Measurements from ENCODE around the gene MB. TPM values are rescaled to one million over a fixed set of nuclear protein-coding genes. Genes with fewer than 3 reads are reported as not detected.
"Not testable (repeated sequence)": the region's sequence is repeated elsewhere in the genome, so short reads cannot be mapped to it uniquely, and the experiment has no call there.

Gene MB
- polyA plus RNA-seq, 3 donors = 1.3 to 19.2 (median 16.2) TPM

DNA sequence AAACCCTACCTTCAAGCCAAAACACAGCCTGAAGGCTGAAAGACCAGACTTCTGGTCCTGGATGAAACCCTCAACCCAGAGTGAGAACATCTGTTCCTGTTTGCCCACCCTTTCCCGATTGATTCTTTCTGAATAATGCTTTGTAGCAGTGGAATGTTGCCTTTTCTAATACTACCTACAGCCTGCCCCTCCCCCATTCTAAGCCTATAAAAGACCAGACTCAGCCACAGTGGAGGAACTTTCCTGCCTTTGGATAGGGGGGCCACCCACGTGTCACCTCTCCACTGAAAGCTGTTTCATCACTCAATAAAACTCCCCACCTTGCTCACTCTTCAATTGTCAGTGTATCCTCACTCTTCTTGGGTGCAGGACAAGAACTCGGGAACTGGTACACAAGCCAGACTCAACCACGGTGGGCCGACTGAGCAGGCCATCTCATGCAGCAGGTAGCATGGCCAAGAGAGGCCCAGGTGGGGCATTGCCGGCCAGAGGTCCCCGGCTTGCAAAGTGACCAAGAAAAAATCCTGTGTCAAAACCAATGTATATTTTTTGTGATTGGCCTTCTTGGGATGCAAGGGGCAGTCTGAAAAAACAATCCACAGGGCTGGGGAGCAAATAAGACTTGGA, 24.5 kb upstream of the MB start:
- WGBS, 3 donors = 78 to 87% (median 83%) methylated on average over 7 of the region's 7 CpGs
- H3K27ac ChIP-seq (ENCODE audit: low read depth, low read length) = no peak overlapping the region

DNA sequence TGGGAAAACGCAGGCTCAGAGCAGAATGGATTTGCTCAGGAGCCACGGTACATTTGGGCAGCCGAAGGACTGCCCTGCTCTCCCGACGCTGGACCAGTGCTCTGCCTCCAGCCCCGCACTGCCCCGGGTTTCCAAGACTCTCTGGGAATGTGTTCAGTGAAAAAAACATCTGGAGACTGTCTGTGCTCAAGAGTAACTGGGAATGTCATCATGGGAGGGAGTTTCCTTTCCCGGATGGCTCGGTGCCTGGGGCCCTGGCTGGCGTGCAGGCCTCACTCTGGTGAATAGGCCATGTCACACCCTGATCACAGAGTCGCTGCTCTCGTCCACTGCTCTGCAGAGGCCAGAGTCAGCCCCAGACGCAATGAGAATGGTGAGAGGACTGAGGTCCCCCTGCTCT, 21.3 kb upstream of the MB start:
- no peak overlapping the region for H3K27ac ChIP-seq (ENCODE audit: low read depth, low read length)
- 40 to 70% (median 44%) methylated on average over 13 of the region's 13 CpGs for WGBS, 3 donors

DNA sequence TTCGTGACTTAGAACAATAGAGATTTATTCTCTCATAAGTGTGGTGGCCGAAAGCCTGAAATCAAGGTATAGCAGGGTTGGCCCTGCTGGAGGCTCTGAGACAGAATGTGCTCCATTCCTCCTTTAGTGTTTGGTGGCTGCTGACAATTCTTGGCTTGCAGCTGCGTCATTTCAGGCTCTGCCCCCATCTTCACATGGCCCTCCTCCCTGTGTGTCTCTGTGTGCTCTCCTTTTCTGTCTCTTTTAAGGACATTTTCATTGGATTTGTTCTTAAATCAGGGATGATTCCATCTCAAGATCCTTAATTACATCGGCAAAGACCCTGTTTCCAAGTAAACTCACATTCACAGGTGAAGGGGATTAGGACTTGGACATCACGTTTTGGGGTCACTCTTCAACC, 20.9 kb upstream of the MB start:
- no peak overlapping the region for H3K27ac ChIP-seq (ENCODE audit: low read depth, low read length)
- 52 to 71% (median 61%) methylated on average over 5 of the region's 5 CpGs for WGBS, 3 donors

DNA sequence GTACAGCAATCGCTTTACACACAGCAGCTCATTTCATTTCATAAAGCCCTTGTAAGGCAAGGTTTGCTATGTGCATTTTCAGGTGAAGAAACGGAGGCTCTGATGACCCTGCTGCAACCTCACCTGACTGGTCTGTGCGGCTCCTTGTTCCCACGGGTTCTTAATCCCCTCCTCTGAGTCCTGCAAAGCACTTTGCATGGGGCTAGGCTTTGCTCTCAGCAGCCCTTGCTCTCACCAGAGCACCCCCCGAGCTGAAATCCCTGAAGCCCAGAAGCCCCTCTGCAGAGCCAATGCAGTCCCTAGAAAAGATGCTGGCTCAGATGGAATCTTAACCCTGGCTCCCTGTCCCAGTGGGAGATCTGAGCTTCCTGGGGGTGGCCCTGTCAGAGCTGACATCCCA, 20.1 kb upstream of the MB start:
- WGBS, 3 donors = 59 to 80% (median 79%) methylated on average over 5 of the region's 5 CpGs
- no peak overlapping the region for H3K27ac ChIP-seq (ENCODE audit: low read depth, low read length)

DNA sequence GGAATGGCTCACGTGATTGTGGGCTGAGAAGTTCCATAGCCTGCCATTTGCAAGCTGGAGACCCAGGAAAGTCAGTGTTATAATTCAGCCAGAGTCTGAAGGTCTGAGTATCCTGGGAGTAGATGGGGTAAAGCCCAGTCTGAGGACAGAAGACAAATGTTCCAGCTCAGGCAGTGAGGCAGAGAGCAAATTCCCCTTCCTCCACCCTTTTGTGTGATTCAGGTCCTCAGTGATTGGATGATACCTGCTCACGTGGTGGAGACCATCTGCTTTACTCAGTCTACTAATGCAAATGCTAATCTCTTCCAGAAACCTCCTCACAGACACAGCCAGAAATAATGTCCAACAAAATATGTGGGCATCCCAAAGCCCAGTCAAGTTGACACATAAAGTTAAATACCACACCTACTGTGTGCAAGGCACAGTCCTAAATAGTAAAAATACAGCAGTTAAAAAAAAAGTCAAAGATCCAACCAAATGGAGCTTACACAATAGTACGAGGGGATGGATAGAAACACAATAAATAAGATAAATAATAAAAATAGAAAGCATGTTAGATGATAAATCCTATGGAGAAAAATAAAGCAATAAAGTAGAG, 17.9 kb upstream of the MB start:
- 65 to 93% (median 92%) methylated on average over 3 of the region's 3 CpGs for WGBS, 3 donors
- H3K27ac ChIP-seq (ENCODE audit: low read depth, low read length) = no peak overlapping the region

DNA sequence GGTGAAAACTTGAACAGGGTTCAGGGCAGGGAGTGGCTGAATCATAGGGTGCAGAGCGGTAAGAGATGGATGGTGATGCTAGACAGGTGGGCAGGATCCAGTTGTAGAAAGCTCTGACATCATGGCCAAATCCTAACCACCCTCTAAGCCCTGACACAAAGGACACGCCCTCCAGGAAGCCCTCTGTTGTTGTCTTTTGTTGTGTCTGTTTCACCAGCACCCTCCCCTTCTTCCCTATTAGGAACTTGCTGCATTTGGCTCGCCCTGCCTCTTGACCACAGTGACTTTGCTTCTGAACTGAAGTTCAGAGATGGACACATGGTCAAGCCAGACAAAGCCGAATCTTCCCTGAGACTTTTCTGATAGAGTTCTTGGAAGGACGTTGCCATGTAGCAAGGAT, 16.9 kb upstream of the MB start:
- H3K27ac ChIP-seq (ENCODE audit: low read depth, low read length) = no peak overlapping the region
- 69 to 76% (median 72%) methylated on average over 5 of the region's 5 CpGs for WGBS, 3 donors

DNA sequence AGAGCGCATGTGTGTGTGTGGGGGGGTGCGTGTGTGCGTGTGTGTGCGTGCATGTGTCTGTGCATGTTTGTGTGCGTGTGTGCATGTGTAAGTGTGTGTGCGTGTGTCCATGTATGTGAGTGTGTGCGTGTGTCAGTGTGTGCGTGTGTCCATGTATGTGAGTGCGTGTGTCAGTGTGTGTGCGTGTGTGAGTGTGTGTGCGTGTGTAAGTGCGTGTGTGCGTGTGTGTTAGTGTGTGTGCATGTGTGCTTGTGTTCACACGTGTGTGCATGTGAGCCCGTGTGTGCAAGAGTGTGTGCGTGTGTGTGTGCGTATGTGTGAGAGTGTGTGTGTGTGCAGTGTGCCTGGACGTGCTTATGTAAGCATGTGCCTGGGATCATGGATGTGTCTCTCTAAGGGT, 16.4 kb upstream of the MB start:
- 78 to 95% (median 90%) methylated on average over 18 of the region's 18 CpGs for WGBS, 3 donors
- H3K27ac ChIP-seq (ENCODE audit: low read depth, low read length) = no peak overlapping the region

DNA sequence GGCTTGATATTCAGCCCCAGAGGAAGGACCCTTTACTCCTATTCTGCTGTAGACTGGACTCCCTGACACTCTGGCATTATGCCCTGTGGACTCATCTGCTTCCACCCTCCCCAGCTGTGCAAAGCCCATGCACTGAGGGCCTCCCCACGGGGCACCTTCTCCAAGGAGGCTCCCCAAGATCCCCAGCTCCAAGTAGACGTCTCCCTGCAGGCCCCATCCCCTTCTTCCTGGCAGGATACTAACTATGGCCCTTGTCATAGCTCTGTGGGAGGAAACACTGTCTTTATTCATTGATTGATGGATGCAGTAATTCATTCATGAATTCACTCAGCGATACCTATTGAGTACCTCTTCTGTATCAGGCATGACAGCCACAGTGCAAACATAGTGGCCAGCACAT, 15.8 kb upstream of the MB start:
- no peak overlapping the region for H3K27ac ChIP-seq (ENCODE audit: low read depth, low read length)
- 57 to 72% (median 66%) methylated on average over 3 of the region's 3 CpGs for WGBS, 3 donors

DNA sequence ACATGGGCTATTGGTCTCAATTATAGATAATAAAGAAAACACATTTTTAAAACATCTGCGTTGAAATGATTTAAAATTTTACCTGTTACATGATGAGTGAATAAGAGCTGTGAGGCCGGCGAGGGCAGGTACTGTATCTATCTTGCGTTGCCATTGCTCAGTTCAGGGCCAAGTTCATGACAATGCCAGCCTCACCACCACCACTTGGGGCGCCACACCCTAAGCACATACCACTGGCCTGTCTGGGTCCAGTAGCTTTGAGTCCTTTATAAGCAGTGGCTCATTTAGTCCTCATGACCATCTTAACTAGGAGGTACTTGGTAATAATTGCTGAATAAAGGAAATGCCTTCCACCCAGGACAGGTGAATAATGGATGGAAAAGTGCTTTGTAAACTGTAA, 14.5 kb upstream of the MB start:
- H3K27ac ChIP-seq (ENCODE audit: low read depth, low read length) = no peak overlapping the region
- WGBS, 3 donors = 51 to 78% (median 77%) methylated on average over 5 of the region's 5 CpGs

DNA sequence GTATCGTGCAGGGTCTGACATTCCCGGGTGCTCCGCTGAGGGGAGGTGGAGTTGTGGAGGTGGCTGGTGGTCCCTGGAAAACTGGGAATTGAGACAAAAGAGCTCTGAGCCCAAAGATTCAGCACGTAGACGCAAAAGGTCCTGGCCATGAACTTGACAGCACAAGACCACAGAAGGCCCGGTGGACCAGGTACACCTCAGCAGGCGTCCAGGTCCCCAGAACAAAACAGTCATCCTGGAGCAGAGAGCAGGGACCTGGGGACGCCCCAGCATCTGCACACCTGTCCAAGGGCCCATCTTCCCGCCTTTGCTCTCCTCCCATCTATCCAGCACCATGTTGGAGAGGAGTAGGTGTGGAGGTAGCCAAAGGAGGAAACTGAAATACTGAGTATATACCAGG, 13.8 kb upstream of the MB start:
- 95 to 98% (median 97%) methylated on average over 9 of the region's 9 CpGs for WGBS, 3 donors

DNA sequence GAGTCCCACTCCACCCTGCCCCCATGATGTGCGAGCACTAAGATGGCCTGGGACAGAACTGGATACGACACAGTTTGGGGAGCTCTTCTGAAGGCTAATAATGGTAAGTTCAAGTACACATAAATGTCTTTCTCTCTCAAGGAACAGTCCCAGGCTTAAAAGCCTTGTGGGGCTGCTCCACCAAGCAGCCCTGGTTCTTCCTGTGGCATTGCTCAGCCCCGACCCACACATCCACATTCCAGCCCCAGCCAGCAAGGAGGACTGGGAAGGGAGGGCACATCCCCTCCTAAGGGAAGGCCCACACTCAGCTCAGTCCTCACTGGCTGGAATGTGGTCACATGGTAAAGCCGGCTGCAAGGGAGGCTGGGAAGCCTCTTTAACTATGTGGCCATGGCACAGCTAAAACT, 13.3 kb upstream of the MB start:
- H3K27ac ChIP-seq (ENCODE audit: low read depth, low read length) = no peak overlapping the region
- WGBS, 3 donors = 64 to 78% (median 75%) methylated on average over 3 to 4 of the region's 4 CpGs

More for the DNA sequence above, 13.8 kb upstream of the MB start:
- no peak overlapping the region for H3K27ac ChIP-seq (ENCODE audit: low read depth, low read length)

DNA sequence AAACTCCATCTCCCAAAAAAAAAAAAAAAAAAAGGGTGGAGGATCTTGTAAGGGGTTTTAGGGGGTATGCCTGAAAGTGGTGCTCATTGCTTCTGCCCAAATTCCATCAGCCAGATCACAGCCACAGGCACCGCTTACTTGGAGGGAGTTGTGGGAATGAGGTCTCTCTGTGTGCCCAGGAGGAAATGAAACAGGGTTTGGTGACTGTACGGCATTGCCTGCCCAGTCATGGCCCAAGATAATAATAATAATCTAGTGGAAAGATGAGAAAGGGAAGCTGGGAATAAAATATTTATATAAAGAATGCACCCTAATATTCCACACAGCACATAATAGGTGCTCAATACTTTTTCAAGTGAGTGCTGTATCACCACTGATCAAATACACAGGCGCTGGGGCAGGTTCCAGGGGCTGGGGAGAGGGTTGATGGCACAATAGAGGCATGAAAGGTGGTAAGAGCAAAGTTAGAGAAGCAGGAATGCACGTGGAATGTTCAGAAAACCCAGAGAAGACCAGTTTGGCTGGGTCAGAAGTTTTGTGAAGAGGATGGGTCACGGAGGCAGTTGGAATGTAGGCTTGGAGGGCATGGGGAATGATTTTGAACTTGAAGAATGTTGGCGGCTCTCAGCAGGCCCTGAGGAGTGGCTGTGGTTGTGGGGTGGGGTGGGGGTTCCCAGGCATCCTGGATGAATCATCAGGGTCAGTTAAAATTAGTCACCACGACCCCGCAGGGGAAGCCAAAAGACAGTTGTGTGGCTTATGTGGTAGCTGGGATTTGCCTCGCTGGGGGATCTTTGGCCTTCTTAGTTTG, 12.5 kb upstream of the MB start:
- H3K27ac ChIP-seq (ENCODE audit: low read depth, low read length) = peak overlapping the region; percentile 2
- WGBS, 3 donors = 28 to 44% (median 33%) methylated on average over 8 to 9 of the region's 9 CpGs

DNA sequence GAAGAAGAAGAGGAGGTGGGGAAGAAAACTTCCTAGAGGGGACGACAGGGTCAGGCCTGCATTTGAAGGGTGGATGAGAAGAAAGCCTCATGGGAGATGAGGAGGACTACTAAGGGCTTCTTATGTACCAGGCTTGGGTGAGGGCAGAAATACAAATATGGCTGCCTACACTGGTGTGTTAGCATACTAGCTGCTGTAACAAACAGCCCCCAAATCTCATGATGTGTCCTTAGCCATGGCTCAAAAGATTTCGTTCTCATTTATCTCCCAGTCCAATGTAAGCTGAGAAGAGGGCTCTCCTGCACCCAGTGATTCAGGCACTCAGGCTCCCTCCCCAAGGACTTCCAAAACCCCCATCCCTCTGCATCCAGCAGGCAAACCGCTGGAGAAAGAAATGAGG, 11.6 kb upstream of the MB start:
- no peak overlapping the region for H3K27ac ChIP-seq (ENCODE audit: low read depth, low read length)
- WGBS, 3 donors = 86 to 94% (median 92%) methylated on average over 3 of the region's 3 CpGs

DNA sequence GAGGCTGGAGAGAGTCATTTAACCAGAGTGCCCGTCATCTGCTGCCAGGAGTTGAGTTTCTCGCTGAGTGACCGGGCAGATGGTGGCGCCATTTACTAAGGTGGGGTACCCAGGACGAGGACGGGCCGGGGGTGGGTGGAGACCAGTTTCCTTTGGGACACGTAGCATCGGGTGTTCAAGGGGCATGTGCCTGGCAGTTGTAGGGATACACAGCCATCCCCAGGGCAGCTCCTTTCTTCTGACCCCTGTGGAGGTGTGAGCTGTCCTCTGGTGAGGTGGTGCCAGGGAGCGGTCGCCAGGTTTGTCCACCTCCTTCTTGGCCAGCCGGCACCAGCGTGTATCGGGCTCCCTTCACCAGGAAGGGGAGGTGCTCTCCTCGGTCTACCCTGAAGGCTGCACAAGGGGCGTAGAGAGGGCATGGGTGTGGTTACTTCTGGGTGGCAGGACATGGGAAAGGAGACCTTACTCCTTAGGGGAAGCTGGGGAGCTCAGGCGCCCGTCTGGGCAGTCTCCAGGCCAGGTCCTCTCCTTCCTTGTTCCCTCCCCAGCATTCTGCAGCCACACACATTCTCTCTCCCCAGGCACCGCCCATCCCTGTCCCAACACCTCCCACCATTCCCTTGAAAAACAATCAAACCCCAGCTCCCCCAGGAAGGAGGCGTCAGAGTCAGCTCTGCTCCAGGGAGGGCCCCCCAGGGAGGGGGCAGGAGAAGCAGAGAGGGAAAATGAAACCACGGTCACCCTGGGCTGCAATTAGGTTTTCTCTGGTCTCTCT, 10.3 kb upstream of the MB start:
- WGBS, 3 donors = 1 to 3% (median 2%) methylated on average over 20 to 21 of the region's 21 CpGs
- no peak overlapping the region for H3K27ac ChIP-seq (ENCODE audit: low read depth, low read length)

DNA sequence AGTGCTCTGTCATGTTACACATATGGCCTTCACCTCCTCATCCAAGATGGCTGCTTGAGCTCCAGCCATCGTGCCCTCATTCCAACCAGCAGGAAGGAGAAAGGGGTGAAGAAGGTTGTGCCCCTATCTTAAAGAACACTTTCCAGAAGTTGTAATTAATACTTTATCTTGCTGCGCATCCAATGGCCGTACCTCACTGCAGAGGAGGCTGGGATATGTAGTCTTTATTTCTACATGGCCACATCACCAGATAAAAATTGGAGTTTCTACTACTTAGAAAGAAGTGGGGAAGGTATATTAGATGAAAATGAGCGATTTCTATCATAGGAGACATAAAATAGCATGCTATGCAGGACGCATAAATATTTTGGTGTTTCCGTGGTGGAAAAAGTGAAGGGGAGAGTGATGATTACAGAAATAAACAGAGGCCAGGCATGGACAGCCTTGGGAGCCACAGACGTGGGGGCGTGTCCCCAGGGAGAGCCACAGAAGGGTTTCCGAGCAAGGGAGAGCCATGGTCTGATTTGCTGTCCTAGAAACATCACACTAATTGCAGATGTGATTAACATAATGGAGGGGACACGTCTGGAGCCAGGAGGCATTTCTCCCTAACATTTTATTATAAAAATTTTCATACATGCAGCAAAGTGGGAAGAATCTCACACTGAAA, 8.8 kb upstream of the MB start:
- WGBS, 3 donors = 65 to 66% (median 65%) methylated on average over 10 of the region's 10 CpGs
- no peak overlapping the region for H3K27ac ChIP-seq (ENCODE audit: low read depth, low read length)

DNA sequence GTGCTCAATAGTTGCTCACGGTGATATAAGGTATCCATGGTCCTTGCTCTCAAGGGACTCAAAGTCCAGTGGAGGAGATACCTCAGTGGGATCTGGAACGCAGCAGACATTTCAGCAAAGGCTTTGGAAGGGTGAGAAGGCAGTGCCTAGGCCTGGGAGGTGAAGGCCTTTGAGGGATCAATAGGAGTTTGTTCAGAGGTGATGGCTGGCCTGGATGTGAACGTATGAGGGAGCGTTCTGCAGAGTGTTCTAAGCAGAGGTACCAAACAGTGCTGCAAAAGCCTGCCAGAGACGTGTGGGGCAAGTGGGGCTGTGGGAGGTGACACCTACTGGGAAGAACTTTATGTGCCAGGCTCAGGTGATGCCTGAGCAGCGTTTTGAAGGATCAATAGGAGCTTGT, 7.4 kb upstream of the MB start:
- H3K27ac ChIP-seq (ENCODE audit: low read depth, low read length) = no peak overlapping the region
- WGBS, 3 donors = 81 to 93% (median 92%) methylated on average over 6 of the region's 6 CpGs

DNA sequence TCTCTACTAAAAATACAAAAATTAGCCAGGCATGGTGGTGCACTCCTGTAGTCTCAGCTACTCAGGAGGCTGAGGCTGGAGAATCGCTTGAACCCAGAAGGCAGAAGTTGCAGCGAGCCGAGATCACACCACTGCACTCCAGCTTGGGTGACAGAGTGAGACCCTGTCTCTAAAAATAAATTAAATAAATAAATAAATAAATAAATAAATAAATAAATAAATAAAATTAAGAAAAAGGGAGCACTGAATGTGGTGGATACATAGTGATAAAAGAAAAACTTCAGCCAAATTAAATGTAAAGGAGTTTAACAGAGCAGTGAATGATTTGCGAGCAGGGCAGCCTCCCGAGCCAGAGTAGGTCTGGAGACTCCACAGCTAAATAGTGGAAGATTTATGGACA, 6.8 kb upstream of the MB start:
- not testable (repeated sequence) for H3K27ac ChIP-seq (ENCODE audit: low read depth, low read length)
- WGBS, 3 donors = 94 to 95% (median 94%) methylated on average over 5 of the region's 5 CpGs

DNA sequence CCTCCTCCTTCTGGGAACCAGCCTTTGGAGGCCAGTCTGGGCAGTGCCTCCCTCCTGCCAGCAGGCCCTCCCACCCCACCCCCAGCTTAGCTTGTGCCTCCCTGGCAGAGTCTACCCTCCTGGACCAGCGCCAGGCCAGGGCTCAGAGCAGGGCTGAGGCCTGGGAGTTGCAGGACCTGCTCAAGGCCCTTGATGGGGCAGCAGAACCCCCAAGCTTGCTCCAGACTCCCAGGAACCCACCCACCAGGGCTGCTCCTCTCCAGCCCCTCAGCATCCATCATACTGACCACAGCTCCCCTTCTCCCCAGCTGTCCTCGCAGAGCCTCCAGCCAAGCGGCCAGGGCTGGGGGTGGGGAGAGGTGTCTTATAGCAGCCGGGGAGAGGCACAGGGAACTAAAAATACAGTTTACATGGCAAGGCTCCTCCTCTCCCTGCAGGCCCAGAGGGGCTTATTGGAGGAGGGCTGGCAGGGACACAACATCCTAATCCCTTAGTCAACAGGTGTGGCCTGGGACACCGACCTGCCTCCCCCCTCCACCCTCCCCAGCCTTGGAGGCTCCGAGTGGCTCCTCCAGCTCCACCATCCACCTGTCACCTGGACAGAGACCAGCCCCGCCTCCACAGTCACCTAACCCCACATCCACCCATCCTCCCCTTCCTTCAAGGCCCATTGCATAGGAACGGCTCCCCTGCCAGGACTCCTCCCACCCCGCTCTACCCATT, 5.2 kb upstream of the MB start:
- H3K27ac ChIP-seq (ENCODE audit: low read depth, low read length) = no peak overlapping the region
- 72 to 80% (median 76%) methylated on average over 7 to 9 of the region's 9 CpGs for WGBS, 3 donors

Data from adipose tissue (tissue), 3 donors.